Stimulated activated CD8-positive, alpha-beta memory T cell treated with anti-CD3 and anti-CD28 coated beads, Interleukin-12 subunit alpha, Interleukin-12 subunit beta, amount 100 ng/mL, for 24 hours (primary cell): ENCODE measurements around the gene LBX1.

Source experiments
- DNase-seq: peaks from one replicate; pipeline ENCODE4 v3.0.0-alpha.2; 2020; ENCODE audit errors: extremely low read depth

The LBX1 gene

GRCh38 chr10:101225846-101226421 lies 3.3 kb downstream of the LBX1 start:
- no peak for DNase-seq

DNA sequence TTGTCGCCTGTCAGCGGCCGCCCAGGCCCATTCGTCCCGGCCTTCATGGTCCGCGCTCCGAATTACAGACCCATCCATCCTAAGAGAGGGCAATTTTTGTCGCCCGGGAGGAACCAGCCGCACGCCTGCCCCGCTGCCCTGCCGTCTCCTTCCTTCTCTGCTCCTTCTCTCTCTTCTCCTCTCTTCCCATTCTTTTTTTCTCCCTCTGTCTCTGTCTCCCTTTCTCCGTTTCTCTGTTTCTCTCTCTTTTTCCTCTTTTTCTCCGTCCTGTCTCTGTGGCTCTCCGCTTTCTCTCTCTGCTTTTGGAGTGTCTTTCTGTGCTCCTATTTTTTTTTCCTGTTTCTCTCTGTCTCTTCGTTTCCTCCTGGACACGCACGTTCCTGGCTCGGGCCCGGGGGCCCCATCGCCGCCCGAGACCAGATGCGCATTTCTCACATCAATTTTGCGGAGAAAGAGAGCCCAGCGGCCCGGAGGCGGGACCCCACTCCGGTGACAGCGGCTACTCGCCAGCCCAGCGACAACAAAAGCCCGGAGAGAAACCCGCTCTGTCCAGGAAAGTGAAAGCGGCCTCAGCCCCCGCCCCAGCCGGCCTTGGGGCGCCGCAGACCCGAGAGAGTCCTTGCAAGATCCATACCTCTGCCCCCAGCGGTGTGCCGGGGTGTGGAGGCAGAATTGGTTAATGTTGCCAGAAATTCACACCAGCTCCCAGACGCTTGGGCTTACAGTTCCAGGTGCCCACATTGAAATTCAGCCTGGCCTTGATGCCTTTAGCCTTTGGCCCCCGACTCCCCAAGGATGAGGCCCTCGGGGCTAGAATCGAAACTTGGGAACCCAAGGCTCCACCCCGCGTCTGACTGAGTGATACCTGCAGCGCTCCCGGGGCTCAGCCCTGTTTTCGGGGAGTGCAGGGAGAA lies 4.1 kb downstream of the LBX1 start:
- no peak for DNase-seq

DNA sequence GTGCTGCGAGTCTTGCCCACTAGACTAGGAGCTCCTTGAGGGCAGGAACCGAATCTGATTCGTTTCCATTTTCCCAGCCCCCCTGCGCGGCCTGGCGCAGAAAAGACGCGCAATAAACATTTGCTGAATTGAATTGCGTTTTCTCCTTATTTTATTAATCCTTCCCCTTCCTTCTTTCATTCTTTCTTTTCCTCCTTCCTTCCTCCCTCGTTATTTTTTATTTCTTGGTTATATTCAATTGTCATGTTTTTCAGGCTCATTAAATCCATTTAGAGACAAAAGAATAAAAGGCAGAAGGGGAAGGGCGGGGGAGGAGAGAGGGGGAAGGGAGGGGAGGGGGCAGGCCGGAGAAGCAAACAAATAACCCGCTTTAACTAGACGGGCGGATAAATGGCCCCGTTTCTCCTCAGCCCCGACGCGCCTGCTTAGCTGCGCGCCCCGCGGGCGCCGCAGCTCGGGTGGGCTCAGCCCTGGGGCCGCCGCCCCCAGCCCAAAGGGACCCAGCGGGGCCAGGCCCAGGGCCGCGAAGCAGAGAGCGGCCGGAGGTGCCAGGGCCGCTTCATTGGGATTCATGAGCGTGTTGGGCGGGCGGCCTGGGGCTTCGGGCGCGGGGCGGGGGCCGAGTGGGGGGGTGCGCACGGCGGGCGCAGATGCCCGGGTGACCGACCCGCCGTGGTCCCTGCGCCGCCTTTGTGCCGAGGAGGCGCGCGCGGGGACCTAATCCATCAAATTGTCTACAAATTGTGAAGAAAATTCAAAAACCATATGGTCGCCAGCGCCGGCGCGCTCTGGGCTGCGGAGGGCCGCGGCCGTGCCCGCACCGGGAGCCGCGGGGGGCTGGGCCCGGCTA lies 5.0 kb downstream of the LBX1 start:
- DNase-seq: no peak

DNA sequence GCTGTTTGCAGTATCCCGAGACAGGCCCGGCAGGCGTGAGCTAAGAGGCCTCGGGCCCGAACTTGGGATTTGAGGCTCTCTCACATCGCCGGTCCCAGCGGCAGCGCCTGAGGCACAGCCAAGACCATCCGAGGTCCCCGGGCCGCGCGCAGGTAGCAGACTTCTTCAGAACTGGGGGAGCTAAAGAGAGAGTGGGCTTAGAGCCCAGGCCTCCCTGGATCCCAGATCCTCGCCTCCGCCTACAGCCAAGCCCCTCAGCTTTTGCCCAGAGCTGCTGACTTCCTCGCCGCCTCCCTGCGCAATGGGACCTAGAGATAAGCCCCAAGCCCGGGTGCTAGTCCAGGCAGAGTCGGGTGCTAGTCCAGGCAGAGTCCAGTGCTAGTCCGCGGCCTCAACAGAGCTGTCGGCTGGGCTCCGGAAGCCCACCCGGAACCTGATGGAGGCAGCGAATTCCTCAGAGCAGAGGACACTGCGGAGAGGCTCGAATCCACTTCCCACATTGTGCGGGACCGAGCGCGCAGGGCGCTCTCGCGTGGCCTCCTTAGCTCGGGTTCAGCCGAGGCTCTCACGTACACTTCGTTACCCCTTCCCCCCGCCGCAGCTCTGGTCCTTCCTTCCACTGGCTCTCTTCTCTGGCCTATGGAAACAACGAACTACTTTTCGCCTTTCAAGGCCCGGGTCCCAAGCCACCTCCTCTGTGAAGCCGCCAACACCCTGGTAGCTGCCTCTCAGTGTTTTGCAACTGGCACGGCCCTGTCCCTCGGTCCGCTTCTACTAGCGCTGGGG lies 5.8 kb downstream of the LBX1 start:
- DNase-seq: no peak

DNA sequence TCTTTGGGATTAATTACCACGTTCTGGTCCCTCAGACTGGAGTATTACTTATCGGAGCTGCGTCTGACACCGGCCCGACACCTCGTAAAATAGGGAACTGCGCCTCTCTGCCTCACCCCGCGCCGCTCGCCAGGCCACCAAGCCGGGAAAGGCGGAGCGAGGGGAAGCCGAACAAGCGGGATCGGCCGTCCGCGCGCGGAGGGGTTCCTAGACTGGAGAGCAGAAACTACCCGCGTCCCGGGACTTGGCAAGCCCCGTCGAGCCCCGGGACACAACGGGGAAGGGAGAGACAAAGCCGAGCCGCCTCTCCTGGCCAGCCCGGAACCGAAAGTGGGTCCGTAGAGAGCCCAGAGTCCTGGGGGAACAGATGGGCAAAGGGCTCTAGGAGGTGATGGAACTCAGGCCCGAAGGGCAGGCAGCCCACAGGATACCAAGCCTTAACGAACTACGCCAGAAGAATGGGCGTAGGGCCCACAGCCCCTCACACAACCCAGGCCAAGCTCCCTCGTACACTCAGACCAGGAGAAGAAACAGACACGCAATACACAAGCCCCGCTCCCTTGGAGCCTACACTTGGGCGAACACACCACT lies 6.5 kb downstream of the LBX1 start:
- DNase-seq: no peak

DNA sequence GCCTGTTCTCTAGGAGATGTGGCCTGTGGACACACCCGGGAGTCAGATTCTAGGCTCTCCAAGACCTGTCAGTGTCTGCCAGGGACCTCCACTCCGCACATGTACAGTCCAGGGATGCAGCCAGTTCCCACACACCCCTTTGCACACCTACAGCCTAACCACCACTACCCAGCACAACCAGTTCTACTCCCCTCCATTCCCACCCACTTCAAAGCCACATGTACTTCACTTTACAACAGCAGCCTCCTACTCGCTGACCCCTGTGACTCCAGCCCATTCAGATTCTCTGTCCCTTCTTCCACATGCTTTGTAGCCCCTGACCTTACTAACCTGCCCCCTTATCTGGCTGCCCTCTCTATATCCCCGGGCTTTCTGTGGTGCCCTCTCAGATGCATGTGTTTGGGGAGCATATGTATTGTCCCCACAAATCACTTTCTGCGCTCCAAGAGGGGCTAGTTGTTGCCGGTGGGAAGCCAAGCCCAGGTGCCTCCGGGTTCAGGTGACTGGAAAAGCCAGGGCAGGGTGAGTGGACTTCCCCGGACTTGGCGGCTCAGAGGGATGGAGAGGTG lies 7.2 kb downstream of the LBX1 start:
- DNase-seq: no peak

DNA sequence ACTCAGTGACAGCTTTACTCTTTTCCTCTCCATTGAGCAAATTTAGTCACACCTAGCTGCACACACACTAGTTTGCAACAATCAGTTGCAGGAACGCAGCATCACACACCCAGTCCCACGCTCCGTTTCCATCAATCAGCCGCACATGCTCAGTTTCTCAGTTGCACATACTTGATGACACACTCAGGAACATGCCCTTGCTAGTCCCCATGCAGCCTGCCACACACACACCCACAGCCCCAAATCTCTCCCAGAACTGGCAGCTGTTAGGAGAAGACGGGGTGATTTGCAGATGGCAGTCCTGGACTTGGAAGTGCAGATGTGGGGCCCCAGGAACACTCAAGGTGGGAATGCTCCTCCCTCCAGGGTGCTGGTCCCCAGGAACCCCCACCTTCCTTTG lies 7.7 kb downstream of the LBX1 start:
- DNase-seq: no peak

DNA sequence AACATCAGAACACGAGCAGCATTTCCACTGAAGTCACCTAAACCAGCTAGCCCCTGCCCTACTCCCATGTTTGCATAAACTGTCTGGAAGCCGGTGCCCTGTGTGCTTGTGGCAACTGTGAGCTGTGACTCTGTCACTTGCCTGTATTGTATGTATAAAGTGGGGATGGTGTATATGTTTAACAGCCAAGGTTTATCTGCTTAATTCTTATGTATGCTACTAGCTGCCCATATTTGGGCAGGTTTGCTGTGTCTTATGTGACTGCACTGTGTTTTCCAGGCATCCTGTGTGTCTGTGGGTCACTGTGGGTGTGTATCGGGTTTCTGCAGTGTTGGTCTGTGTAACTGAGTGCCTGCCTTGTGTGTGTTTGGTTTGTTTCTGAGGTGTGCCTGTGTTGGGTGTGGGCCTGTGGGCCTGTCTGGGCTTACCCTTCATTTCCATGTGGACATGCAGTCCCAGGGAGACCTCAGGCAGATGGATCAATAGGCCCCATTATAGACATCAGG lies 9.3 kb downstream of the LBX1 start:
- DNase-seq: no peak

- no peak for DNase-seq
These were observed 9.9 kb downstream of the LBX1 start for GRCh38 chr10:101219139-101219945.

DNA sequence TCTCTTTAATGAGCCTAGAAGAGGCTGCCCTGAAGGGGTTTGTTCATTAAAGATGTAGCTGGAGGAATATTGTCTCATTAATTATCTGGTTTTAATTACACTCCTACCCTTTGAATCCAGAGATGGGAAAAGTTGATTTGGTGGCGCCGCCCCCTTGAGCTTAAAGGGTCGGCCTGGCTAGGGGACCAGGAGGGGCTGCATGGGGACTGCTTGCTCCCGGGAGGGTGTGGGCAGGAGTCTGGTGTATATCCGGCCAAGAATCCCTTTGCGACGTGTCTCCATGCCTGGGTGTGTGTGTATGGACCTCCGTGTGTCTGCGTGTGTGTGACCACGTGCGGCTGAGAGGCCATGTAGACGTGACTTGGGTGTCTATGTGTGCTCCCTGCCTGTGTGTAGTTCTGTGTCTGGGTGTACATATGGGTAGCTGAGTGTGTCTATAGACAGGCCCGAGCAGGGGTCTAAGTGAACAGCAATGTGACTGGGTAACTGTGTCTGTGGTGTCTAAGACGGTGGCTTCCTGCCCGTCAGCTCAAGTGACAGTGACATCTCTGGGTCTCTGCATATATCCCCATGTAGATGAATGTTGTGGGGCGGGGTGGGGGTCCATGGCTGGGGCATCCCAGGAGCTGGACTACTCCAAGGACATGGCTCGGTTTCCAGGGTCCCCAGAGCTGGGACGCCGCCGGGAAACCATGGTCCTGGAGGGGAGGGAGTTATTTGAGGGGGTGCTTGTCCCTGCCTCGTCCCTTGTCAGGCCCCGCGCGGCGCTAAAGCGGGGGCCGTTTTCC lies 10.7 kb downstream of the LBX1 start:
- DNase-seq: no peak

- DNase-seq: no peak
These were observed 11.6 kb downstream of the LBX1 start for GRCh38 chr10:101217450-101218281.

GRCh38 chr10:101217044-101217425 lies 12.2 kb downstream of the LBX1 start:
- no peak for DNase-seq

DNA sequence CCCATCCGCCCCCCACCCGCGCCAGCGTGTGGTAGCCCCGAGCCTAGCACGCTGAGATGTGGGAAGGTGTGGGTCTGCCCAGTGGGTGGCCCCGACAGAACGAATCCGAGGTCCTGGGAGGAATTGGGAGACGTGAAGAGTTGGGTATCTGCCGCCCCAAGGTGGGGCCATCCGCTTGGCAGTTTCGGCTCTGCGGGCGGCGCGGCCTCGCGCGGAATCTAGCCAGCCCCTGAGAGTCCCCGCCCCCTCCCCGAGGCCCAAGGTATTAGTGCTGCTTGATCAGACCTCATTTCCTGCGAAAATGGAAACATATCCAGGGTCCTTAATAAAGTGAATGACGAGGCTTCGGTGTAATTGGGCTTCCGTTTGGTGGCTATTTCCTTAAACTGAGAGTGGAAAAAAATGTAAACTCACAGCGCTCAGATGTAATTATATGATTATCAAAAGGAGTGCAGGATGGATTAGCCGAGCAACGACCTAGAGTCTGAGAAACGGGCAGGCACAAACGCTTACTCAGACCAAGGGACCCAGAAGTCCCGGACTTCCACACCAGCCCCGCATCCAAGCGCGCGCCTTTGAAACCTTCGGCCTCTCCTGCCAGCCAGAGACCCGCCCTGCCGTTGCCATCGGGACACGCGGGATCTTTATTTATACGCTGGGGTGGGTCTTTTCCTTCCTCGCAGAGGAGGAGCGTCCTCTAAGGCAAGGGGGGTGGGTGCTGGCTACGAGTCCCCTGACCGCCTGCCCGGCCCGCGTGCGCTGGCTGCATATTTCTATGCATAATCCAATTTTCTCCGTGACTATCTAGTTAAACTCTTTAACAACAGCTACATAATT lies 12.8 kb downstream of the LBX1 start:
- no peak for DNase-seq

GRCh38 chr10:101215397-101216206 lies 13.7 kb downstream of the LBX1 start:
- no peak for DNase-seq

GRCh38 chr10:101214446-101215396 lies 14.5 kb downstream of the LBX1 start:
- peak; percentile 49 for DNase-seq
